ENCODE measurements around the gene PPM1E.
"Not testable (repeated sequence)": the region's sequence is repeated elsewhere in the genome, so short reads cannot be mapped to it uniquely, and the experiment has no call there.

PPM1E gene

GRCh38 chr17:58763263-58763662 is 7.6 kb downstream of the PPM1E start:
- Histone ChIP-seq H3K4me3 (ENCODE audit: low read length) (no peak overlapping the region), H3K9me2 (replicated peaks; ENCODE audit: control insufficient read depth, low read length) (no peaks in the 10 kb centered on the region), H3K9me3 (ENCODE audit: control insufficient read depth, insufficient read depth, low read length) (no peaks in the 10 kb centered on the region), H3K36me3 (ENCODE audit: control insufficient read depth, low read length) (peaks cover 50% of the 10 kb centered on the region), H3K79me2 (ENCODE audit: control insufficient read depth, low read length) (peaks cover 94% of the 10 kb centered on the region), H3K27me3 (ENCODE audit: control insufficient read depth, low read length) (no peaks in the 10 kb centered on the region), H3K4me2 (ENCODE audit: low read length) (peak overlapping the region; percentile 42), H3F3A (ENCODE audit: control insufficient read depth, insufficient read depth) (peaks cover 12% of the 10 kb centered on the region; the same call in 1 of the 2 replicates), H3K27ac (ENCODE audit: low read depth, low read length) (no peak overlapping the region), H3K4me1 (ENCODE audit: control insufficient read depth, low read length) (peaks cover 58% of the 10 kb centered on the region), H4K20me1 (ENCODE audit: control insufficient read depth, insufficient read depth, low read depth, low read length) (peaks cover 4% of the 10 kb centered on the region; the same call in 1 of the 2 replicates)
- TF ChIP-seq EZH2phosphoT487 (IDR thresholded peaks at IDR 0.05; ENCODE audit: borderline replicate concordance, low read length) (no peak), CTCF (IDR thresholded peaks at IDR 0.05; ENCODE audit: low read depth, low read length, poor library complexity, severe bottlenecking) (no peak)

- Histone ChIP-seq H3K9me3 (ENCODE audit: control insufficient read depth, insufficient read depth, low read length) (no peaks in the 10 kb centered on the region), H3K4me3 (ENCODE audit: low read length) (no peak overlapping the region), H3K79me2 (ENCODE audit: control insufficient read depth, low read length) (peaks cover 93% of the 10 kb centered on the region), H3K4me2 (ENCODE audit: low read length) (0 out of 2 replicates have a peak overlapping the region, but pooled peaks have one; percentile 1), H4K20me1 (ENCODE audit: control insufficient read depth, insufficient read depth, low read depth, low read length) (no peaks in the 10 kb centered on the region), H3K27ac (ENCODE audit: low read depth, low read length) (no peak overlapping the region), H3K4me1 (ENCODE audit: control insufficient read depth, low read length) (peaks cover 49% of the 10 kb centered on the region), H3K9me2 (replicated peaks; ENCODE audit: control insufficient read depth, low read length) (no peaks in the 10 kb centered on the region), H3K36me3 (ENCODE audit: control insufficient read depth, low read length) (peaks cover 41% of the 10 kb centered on the region), H3K27me3 (ENCODE audit: control insufficient read depth, low read length) (no peaks in the 10 kb centered on the region), H3F3A (ENCODE audit: control insufficient read depth, insufficient read depth) (peaks cover 12% of the 10 kb centered on the region; the same call in 1 of the 2 replicates)
- TF ChIP-seq CTCF (IDR thresholded peaks at IDR 0.05; ENCODE audit: low read depth, low read length, poor library complexity, severe bottlenecking) (no peak), EZH2phosphoT487 (IDR thresholded peaks at IDR 0.05; ENCODE audit: borderline replicate concordance, low read length) (no peak)
Measured at GRCh38 chr17:58764373-58764772, 8.7 kb downstream of the PPM1E start.

GRCh38 chr17:58778482-58778881 is 22.8 kb downstream of the PPM1E start:
- not testable (repeated sequence) for H3K36me3 ChIP-seq (ENCODE audit: control insufficient read depth, low read length); H3K9me3 ChIP-seq (ENCODE audit: control insufficient read depth, insufficient read depth, low read length); H4K20me1 ChIP-seq (ENCODE audit: control insufficient read depth, insufficient read depth, low read depth, low read length); H3K4me3 ChIP-seq (ENCODE audit: low read length); H3K27ac ChIP-seq (ENCODE audit: low read depth, low read length); H3K27me3 ChIP-seq (ENCODE audit: control insufficient read depth, low read length); H3F3A ChIP-seq (ENCODE audit: control insufficient read depth, insufficient read depth); H3K4me1 ChIP-seq (ENCODE audit: control insufficient read depth, low read length); H3K4me2 ChIP-seq (ENCODE audit: low read length); H3K9me2 ChIP-seq (replicated peaks; ENCODE audit: control insufficient read depth, low read length)
- H3K79me2 ChIP-seq (ENCODE audit: control insufficient read depth, low read length), result peaks cover 84% of the 10 kb centered on the region

- no peak for TF ChIP-seq CTCF (IDR thresholded peaks at IDR 0.05; ENCODE audit: low read depth, low read length, poor library complexity, severe bottlenecking)
- no peak for TF ChIP-seq EZH2phosphoT487 (IDR thresholded peaks at IDR 0.05; ENCODE audit: borderline replicate concordance, low read length)
- Histone ChIP-seq H3K4me3 (ENCODE audit: low read length) (no peak overlapping the region), H3K9me2 (replicated peaks; ENCODE audit: control insufficient read depth, low read length) (no peaks in the 10 kb centered on the region), H3F3A (ENCODE audit: control insufficient read depth, insufficient read depth) (no peaks in the 10 kb centered on the region), H4K20me1 (ENCODE audit: control insufficient read depth, insufficient read depth, low read depth, low read length) (0 out of 2 replicates have a peak, but pooled peaks cover 5% of the 10 kb centered on the region), H3K27ac (ENCODE audit: low read depth, low read length) (no peak overlapping the region), H3K9me3 (ENCODE audit: control insufficient read depth, insufficient read depth, low read length) (no peaks in the 10 kb centered on the region), H3K27me3 (ENCODE audit: control insufficient read depth, low read length) (no peaks in the 10 kb centered on the region), H3K79me2 (ENCODE audit: control insufficient read depth, low read length) (peaks cover 81% of the 10 kb centered on the region), H3K4me2 (ENCODE audit: low read length) (no peak overlapping the region), H3K4me1 (ENCODE audit: control insufficient read depth, low read length) (peaks cover 7% of the 10 kb centered on the region), H3K36me3 (ENCODE audit: control insufficient read depth, low read length) (peaks cover 4% of the 10 kb centered on the region; the same call in 1 of the 2 replicates)
Measured at GRCh38 chr17:58779446-58779845, 23.8 kb downstream of the PPM1E start.

All from DOHH2 (cell line).